ENCODE data around the gene USP13.

GRCh38 chr3:179670311-179670710, 17.5 kb downstream of the USP13 start:
- TF ChIP-seq CTCF (IDR thresholded peaks at IDR 0.05) (no peak), POLR2AphosphoS5 (IDR thresholded peaks at IDR 0.05) (no peak), POLR2A (IDR thresholded peaks at IDR 0.05) (no peak), EP300 (IDR thresholded peaks at IDR 0.05) (no peak)

Measured in gastroesophageal sphincter (tissue), 3 donors.